HG03457 (cell line): ENCODE results near the gene NCEH1.

Source experiments
- ATAC-seq: cut with Tn5 transposase; IDR thresholded peaks from one replicate; pipeline ENCODE4 v1.9.1; 2021; ENCODE audit warnings: moderate number of reproducible peaks; ENCODE audit not compliant: unreplicated experiment

Gene NCEH1

DNA sequence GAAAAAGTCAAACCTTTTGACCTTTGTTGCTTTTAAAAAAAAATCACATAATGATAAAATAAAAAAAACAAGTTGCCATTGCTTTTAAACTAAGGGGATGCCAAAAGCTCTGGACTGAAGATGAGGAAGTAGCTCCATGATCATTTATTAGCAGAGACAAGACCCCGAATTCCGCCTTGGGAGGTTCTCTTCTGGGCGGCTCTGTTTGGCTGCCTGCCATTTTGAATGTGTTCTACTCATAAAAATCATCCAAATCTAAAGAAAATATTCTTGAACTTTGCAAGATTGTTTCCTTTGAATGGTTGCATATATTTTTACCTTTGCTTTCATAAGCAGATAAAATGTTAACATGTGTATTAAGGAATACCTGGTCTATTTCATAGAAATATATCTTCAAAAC is 63.8 kb downstream of the NCEH1 start:
- no peak for ATAC-seq

DNA sequence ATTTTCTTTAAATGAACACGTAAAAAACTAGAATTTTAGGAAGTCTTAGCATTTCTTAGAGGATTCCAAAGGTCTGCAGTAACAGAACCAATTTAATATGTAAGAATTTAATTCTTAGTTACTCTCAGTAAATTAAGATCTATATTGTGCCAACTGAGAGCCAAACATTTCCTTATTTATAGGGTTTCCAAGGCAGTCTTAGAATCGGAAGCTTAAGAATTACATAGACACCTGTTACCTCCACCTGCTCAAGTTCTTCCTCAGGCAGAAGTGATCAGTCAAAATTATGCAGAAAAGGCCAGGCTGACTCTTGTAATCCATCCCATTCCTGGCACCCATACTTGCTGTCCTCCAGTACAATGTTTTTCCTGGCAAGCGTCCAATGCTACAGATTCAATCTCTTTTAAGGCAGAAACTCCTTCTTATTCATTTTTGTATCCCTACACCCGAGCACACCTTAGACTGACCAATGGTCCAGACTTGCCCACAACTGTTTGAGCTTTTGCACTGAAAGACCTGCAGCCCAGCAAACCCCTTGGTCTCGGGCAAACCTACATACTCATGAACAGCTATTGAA is 64.3 kb downstream of the NCEH1 start:
- ATAC-seq: no peak

DNA sequence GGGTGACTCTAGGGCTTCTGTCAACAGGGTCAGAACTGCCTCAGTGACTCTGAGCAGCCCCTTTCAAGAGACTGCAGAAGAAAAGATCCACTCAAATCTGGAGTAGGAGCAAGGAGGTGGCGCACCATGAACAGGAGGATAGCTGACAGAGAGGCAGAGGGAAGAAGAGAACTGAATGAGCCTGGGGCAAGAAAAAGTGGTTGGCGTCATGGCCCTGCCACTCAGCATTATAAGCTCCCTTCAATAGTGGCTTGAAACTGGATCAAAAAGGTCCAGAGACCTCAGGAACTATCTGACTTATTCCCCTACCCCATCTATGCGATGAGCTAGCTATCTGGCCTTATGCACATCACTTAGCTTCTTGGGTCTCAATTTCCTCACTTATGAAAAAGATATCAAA is 66.6 kb downstream of the NCEH1 start:
- no peak for ATAC-seq

DNA sequence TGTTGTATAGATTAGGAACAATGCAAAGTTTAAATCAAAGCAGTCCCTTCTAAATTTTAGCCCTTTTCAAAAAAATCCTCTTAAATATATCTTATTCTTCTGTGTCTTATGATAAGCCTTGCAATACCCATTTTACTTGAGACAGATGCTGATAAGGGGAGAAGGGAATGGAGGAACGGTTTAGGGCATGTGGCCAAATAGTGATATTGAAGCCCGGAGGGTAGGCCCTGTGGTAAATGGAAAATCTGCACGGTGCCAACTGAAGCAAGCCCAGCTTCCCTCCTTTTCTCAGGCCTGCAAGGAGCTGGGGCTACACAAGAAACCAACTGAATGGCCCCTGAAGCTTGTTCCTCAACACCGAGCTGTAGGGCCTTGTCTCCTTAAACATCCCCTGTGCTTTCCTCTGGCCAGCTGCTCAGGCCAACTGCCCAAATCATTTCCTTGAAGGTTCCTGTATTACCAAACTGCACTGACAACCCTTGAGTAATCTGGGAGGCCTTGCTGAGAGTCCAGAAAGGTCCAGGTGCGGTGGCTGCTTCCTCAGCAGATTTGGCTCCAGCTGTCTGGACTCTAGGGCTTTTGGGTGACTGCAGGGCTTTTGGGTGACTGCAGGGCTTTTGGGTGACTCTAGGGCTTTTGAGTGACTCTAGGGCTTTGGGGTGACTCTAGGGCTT is 67.2 kb downstream of the NCEH1 start:
- no peak for ATAC-seq

DNA sequence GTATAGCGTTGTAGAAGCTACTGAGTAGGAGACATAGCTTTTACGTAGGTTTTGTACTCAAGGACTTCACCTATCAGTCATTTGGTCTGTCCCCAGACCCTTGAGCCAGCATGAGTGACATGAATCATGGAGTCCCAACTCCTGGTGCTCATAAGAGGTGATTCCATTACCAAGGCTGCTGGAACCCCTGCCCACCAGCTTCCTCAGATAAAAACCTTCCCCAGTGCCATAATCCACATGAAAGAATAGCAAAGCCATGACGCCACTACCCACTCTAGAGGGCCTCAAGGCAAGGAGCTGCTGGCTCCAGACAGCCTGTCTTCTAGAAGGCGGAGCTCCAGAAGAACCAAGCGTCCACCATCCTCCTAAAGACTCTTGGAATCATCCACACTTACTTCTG is 69.6 kb downstream of the NCEH1 start:
- no peak for ATAC-seq

DNA sequence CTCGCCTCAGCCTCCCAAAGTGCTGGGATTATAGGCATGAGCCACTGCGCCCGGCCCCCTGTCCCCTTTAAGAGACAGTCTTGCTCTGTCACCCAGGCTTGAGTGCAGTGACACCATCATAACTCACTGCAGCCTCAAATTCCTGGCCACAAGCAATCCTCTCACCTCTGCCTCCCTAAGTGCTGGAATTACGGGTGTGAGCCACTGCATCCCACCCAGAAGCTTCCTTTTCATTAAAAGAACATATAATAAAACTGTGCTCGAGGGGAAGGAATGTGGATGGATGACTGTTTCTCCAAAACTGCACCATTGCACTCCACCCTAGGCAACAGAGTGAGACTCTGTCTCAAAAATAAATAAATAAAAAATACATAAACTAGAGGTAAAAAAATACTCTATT is 70.1 kb downstream of the NCEH1 start:
- ATAC-seq: no peak

DNA sequence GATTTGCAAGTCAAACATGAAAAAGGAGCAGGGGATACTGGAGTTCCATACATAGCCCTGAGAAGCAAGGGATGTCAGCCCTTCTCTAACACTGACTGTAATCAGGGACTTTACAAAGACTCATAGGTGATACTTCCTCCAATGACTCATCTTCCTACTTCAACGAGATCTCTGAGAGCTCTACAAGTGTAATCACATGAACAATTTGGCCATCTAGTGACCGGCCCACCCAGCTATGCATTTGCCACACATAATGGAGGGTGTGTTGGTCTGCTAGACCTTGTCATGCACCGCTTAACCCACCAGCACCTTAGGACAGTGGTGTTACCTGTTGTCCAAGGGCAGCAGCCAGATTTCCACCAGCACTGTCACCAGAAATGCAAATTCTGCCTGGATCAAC is 75.3 kb downstream of the NCEH1 start:
- ATAC-seq: peak; percentile 98

DNA sequence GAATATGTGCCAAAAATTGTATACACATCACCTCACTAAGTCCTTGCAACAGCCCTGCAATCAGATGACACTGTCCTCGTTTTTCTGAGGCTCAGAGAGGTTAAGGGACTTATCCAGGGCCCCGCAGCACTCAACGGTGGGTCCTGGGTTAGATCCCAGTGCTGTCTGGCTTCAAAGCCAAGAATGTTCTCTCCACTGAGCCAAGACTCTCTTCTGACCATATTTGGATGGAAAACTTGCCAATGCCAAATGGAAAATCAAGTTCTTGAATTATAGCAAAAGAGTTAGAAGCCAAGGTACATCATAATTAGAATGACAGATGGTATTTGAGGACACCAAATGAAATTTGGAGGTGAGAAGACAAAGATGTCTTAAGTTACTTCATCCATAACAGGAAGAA is 75.9 kb downstream of the NCEH1 start:
- no peak for ATAC-seq

DNA sequence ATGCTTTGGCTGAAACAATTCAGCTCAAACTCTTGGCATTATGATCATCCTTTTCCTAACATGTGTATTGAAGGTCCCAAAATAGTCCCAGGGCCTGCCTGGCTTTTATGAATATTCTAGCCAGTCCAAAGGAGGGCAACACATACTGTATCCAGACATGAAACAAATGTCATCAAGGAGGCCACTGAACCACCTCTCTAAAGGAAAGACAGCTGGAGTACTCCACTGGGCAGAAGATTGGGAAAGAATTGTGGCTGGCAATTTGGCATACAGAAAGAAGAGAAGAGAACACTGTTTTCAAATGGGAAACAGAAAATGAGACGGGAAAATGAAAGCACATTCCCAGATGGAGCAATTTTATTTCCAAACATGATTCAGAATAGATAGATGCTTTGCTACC is 80.6 kb downstream of the NCEH1 start:
- ATAC-seq: no peak

DNA sequence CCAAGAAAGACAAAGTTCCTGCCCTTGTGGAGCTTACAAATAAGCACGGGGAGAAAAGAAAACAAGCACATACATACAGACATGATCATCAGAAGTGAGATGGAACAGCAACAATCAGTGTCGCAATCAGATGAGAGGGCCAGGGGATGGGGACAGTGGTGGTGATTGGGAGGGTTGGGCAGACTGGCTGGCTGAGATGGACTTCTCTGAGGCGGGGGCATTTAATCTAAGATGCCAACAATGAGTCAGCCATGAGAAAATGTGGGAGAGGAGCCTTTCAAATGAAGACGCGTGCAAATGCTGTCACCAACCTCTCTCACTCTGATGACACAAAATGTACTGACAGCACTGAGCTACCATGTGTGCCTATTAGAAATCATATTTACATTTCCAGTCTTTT is 81.4 kb downstream of the NCEH1 start:
- no peak for ATAC-seq

DNA sequence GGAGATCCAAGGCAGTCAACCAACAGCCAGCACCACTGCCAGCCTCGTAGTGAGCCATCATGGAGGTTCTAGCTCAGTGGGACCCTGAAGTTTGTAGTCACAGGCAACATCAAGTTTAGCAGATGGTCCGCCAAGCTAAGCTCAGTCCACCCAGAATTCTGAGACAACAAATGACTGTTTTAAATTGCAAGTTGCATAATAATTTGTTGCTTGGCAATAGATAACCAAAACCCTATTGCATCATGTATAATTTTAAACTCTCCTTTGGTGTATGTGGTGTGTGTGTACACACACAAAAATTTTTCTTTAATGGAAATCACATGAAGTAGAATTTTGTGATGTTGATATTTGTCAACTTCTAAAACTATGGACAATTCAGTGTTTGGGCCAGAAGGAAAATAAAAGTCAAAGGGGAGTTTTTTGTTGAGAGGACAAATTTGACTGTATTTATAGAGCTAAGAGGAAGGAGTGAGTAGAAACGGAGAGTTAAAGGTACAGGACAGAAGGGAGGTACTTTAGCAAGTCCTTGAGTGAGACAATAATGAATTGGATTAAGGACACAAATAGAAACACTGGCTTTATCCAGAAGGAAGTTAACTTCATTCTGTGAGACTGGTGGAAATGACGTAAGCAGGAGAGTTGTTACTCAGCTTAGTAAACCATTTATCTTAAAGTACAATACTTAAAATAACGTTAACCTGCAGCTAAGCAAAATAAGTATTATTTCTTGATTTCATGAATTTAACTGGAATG is 83.6 kb downstream of the NCEH1 start:
- no peak for ATAC-seq

DNA sequence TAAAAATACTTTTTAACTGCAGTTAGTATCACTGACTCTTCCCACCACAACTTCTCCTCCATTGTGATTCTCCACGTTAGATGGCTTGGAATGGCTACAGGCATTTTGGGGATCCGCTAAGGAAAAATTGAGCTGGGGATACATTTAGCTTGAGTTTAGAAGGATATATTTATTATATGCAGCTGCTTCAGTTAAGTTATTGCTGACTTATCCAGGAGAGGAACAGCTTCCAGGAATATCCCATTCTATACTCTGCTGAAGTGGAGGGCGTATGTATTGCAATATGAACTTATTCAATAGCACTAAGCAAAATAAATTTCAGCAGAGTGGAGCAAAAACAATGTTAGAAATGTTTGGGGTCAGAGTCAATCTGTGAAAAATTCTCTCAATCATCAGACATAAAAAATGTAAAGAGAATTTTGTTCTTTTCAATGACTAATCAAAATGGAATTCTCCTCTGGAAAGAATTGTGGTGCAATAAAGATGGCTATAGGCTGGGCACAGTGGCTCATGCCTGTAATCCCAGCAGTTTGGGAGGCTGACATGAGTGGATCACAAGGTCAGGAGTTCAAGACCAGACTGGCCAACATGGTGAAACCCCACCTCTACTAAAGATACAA is 84.7 kb downstream of the NCEH1 start:
- no peak for ATAC-seq

DNA sequence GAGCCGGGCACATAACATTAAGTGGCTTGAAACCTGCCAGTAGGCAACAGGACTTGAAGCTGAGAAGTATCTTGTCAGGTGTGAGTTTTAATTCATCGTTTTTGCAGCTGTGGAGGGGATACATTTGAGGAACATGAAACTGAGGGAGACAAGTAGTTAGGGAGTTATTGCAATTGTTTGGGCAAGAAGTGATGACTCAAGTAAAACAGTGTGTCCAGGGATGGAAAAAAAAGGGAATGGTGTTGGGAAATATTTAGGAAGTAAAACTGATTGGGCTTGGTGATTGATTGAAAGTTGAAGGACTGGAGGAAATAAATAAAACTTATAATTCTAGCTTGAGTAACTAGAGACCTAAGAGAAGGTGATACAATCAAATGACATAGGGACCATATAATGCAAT is 85.5 kb downstream of the NCEH1 start:
- no peak for ATAC-seq

DNA sequence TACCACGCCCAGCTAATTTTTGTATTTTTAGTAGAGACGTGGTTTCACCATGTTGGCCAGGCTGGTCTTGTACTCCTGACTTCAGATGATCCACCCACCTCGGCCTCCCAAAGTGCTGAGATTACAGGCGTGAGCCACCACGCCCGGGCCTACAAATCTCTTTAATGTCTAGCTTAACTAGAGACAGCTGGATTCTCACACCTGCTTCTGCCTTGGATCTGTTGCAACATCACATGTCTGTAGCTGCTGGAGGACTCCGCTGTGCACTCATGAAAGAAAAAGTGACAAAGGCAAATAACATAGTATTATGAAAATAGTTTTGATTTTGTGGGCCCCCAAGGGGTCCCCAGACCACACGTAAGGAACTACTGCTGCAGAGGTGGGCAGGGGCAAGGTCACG is 85.9 kb downstream of the NCEH1 start:
- no peak for ATAC-seq

DNA sequence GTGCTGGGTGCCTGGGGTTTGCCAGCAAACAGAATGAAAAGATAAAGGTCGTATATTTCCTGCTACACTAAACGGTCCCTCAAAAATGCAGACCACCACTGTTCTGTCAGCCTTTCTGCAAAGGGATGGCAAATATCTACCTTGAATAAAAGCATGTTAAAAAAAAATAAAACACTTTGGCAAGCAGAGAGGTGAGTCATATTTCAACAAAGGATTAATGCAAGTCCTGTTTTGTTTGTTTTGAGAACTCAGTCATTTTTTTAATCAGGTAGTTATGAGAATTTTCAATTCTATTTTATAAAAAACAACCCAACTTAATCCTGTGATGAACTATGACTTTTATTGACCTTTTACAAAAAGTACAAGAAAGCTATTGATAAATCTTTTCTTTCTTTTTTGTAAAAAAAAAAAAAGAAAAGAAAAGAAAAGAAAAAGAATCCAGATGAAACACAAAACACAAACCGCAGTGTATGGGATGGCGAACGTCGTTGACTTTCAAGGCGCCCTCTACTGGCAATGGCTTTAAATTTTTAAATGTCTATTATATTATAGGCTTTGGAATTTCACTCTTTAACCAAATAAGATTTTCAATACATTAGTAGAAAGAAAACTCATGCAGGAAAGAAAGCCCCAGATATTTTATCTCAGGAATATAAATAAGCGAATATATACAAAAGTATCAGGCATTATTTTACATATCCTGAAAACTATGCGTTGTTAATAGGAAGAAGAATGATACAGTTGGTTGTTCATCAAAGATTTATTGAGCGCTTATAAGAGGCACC is 87.8 kb downstream of the NCEH1 start:
- no peak for ATAC-seq

DNA sequence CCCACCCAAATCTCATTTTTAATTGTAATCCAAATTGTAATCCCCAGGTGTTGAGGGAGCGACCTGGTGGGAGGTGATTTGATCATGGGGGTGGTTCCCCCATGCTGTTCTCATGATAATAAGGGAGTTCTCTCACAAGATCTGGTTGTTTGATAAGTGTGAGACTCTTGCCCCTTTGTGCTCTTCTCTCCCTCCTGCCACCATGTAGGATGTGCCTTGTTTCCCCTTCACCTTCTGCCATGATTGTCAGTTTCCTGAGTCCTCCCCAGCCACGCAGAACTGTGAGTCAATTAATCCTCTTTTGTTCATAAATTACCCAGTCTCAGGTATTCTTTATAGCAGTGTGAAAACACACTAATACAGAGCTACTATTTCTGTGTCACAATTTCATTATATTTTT is 88.7 kb downstream of the NCEH1 start:
- ATAC-seq: no peak

DNA sequence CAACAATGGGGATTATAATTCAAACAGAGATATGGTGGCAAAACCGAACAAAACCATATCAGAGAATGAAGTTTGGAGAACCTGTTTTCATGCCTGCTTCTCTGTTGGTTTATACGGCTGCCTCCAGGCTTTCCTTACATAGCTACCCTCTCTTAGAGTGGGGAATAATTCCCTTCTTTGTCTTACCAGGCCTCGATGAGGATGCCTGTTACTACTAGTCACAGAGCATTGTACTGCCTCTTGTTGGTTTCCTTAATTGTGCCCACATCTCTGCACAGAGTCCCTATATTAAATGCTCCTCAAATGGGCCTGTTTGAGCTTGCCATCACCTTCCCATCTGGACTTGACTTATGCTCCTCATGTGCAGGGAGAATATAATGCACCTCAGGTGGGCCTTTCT is 92.9 kb downstream of the NCEH1 start:
- no peak for ATAC-seq

DNA sequence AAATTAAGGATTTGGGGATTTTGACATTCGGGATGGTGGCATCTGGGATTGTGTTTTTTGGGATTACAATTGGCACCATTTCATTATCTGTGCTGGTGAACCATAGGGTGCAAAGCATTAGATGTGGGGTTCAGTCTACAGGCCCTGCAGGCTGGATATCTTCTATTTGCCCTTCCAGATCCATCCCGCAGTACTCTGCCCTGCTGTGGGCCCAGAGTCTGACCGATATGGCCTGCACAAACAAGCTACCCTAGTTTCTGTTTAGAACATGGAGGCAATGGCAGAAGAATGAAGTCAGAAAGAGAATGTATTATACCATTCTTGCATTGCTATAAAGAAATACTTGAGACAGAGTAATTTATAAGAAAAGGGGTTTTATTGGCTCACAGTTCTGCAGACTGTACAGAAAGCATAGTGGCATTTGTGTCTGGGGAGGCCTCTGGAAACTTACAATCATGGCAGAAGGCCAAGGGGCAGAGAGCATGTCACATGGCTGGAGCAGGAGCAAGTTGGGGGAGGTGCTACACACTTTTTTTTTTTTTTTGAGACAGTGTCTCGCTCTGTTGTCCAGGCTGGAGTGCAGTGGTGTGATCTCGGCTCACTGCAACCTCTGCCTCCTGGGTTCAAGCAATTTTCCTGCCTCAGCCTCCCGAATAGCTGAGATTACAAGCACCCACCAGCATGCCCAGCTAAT is 93.7 kb downstream of the NCEH1 start:
- no peak for ATAC-seq

DNA sequence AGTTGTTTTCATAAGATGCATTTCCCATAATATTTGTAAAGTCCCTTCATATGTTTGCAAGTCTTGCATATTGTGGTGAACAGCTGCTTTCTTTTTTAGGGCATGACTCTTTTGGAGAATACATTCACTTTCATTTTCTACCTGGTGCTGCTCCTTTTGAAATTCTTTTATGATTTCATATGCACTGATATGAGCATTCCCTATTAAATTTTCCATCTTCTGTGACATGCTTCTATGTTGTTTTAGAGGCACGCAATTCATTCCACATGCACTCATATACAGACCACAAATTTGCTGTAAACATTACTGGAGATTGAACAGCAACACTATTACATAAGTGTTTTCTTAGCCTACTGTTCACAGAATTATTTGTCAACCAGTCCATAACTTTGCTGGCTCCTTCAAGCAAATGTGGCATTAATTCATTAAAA is 94.8 kb downstream of the NCEH1 start:
- no peak for ATAC-seq

DNA sequence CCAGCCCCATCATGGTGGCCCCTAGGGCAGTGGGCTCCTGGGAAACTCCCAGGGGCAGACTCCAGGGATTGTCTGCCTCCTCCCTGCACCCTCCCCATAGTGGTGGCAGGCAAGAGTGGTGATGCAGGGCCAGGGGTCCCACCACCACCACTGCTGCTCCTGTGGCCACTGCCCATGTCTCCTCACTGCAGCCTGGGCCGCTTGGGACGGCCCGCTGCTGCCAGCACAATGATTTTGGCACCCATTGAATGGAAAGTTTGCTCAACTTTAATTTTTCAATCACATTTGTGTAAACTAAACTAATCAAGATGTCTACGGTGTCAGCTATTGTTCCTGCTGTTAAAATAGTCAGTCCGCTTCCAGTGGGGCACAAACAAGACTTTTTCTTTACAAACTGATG is 95.6 kb downstream of the NCEH1 start:
- no peak for ATAC-seq
